Suprapubic skin (tissue), 4 donors: Measurements from ENCODE around the gene GALNT18. TPM values are rescaled to one million over a fixed set of nuclear protein-coding genes. Genes with fewer than 3 reads are reported as not detected.
A peak's percentile ranks its signal among the peaks of the same experiment; 100 is the strongest.

Experiments used
- DNase-seq, 2 donors: peaks; one replicate each; pipeline ENCODE4 v3.0.0-alpha.2; 2019; ENCODE audit warnings: low spot score in 2 of 2
- H3K27ac ChIP-seq: fragments of 200-600 bp; sonication (generic); one replicate; pipeline ENCODE4 v1.5.1; 2019
- H3K27me3 ChIP-seq: fragments of 200-600 bp; sonication (generic); one replicate; pipeline ENCODE4 v1.5.1; 2019
- H3K36me3 ChIP-seq: fragments of 200-600 bp; sonication (generic); one replicate; pipeline ENCODE4 v1.5.1; 2019
- H3K4me1 ChIP-seq: fragments of 200-600 bp; sonication (generic); one replicate; pipeline ENCODE4 v1.5.1; 2019
- H3K4me3 ChIP-seq: fragments of 200-600 bp; sonication (generic); one replicate; pipeline ENCODE4 v1.5.1; 2019; ENCODE audit warnings: mild to moderate bottlenecking
- H3K9me3 ChIP-seq: fragments of 200-600 bp; sonication (generic); one replicate; pipeline ENCODE4 v1.5.1; 2019
- EP300 ChIP-seq: sonication (generic); formaldehyde crosslinking; IDR thresholded peaks from one replicate; pipeline ENCODE4 v1.6.1; 2017; ENCODE audit warnings: antibody characterized with exemption
- POLR2A ChIP-seq, 2 donors: fragments of 450-650 bp; IDR thresholded peaks; one replicate each; pipeline ENCODE4 v1.6.1; 2017; ENCODE audit warnings: antibody characterized with exemption in 2 of 2, mild to moderate bottlenecking in 2 of 2, moderate library complexity in 2 of 2
- POLR2AphosphoS5 ChIP-seq, 3 donors: sonication (generic); formaldehyde crosslinking; IDR thresholded peaks; one replicate each; pipeline ENCODE4 v1.6.1; 2017; ENCODE audit warnings: antibody characterized with exemption in 3 of 3
- WGBS: methylation state at CpG from one replicate; pipeline ENCODE4 v1.1.5; 2018; 5-methylcytosine and 5-hydroxymethylcytosine counted together
- total RNA-seq, 4 donors: library from RNA; depleted of rRNA; stranded (reverse); fragments of >200 nt; gene quantifications; one replicate each; pipeline ENCODE4 v1.1.0, GENCODE V29; 2016
- TF ChIP-seq, protein P1 (sequence below), 2 donors: fragments of 200-600 bp in 1 of 2; fragments of 450-650 bp in 1 of 2; sonication (generic) in 1 of 2; IDR thresholded peaks; one replicate each; pipeline ENCODE4 v1.5.1; 2016 to 2019; ENCODE audit warnings: antibody characterized with exemption in 2 of 2, mild to moderate bottlenecking in 1 of 2, moderate library complexity in 1 of 2

Gene GALNT18
- total RNA-seq, 4 donors from 2014 or later: 20.6 to 26.0 (median 23.1) TPM

DNA sequence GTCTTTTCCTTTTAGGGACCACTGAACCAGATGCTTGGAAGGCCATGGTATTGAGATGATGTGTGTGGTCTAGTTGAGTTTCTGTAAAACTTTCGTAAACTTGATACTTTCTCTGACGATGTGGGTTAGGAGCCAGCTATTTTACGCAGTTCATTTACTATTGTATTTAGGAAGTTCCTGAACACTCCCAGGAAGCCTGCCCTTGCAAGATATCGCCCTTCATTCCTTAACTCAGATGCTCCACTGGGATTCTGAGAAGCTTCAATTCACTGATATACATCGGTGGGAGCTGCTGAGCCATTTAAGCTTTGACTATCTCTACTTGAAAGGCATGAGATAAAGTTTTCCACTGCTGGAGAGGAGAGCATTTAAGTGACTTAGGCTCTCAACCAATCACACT is 390.0 kb downstream of the GALNT18 start:
- DNase-seq: no peak
- H3K4me1 ChIP-seq: no peaks in the 10 kb centered on the region
- TF ChIP-seq EP300: no peak
- no peak for TF ChIP-seq POLR2A (IDR thresholded peaks at IDR 0.05)
- TF ChIP-seq POLR2AphosphoS5 (IDR thresholded peaks at IDR 0.05): no peak
- TF ChIP-seq, protein P1, sequence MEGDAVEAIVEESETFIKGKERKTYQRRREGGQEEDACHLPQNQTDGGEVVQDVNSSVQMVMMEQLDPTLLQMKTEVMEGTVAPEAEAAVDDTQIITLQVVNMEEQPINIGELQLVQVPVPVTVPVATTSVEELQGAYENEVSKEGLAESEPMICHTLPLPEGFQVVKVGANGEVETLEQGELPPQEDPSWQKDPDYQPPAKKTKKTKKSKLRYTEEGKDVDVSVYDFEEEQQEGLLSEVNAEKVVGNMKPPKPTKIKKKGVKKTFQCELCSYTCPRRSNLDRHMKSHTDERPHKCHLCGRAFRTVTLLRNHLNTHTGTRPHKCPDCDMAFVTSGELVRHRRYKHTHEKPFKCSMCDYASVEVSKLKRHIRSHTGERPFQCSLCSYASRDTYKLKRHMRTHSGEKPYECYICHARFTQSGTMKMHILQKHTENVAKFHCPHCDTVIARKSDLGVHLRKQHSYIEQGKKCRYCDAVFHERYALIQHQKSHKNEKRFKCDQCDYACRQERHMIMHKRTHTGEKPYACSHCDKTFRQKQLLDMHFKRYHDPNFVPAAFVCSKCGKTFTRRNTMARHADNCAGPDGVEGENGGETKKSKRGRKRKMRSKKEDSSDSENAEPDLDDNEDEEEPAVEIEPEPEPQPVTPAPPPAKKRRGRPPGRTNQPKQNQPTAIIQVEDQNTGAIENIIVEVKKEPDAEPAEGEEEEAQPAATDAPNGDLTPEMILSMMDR (IDR thresholded peaks at IDR 0.05): no peak
- no peak overlapping the region for H3K4me3 ChIP-seq
- H3K27ac ChIP-seq: no peak overlapping the region
- no peaks in the 10 kb centered on the region for H3K9me3 ChIP-seq
- 91% methylated on average over 5 of the region's 5 CpGs for WGBS
- no peaks in the 10 kb centered on the region for H3K36me3 ChIP-seq
- no peaks in the 10 kb centered on the region for H3K27me3 ChIP-seq

GRCh38 chr11:11230802-11231562 is 390.8 kb downstream of the GALNT18 start:
- Histone ChIP-seq H3K9me3 (no peaks in the 10 kb centered on the region), H3K27me3 (no peaks in the 10 kb centered on the region), H3K4me1 (no peaks in the 10 kb centered on the region), H3K36me3 (no peaks in the 10 kb centered on the region), H3K4me3 (no peak overlapping the region), H3K27ac (no peak overlapping the region)
- no peak for TF ChIP-seq EP300
- TF ChIP-seq, protein P1 (IDR thresholded peaks at IDR 0.05): peak in 1 of 2 donors; percentile 33
- 65% methylated on average over 7 of the region's 7 CpGs for WGBS
- no peak for DNase-seq

DNA sequence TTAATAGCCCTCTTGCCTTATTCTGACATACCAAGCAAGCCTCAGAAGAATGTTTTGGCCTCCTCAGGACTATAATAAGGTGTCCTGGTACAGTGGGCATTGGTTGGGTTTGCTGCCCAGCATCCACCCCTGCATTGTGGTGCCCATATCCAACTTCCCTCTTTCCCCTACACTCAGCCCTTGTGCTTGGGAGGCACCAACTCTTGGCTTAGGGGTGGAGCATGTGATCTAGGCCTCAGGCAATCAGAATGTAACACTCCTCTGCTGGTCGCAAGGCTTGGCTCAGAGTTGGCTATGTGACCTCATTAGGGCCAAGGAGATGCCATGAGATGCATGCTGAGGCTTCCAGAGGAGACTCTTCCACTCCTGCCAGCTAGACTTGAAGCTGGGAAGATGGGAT is 391.7 kb downstream of the GALNT18 start:
- no peaks in the 10 kb centered on the region for H3K9me3 ChIP-seq
- 67% methylated on average over 1 of the region's 1 CpG for WGBS
- no peaks in the 10 kb centered on the region for H3K27me3 ChIP-seq
- TF ChIP-seq POLR2AphosphoS5 (IDR thresholded peaks at IDR 0.05): no peak
- TF ChIP-seq POLR2A (IDR thresholded peaks at IDR 0.05): no peak
- TF ChIP-seq, protein P1 (IDR thresholded peaks at IDR 0.05): no peak
- TF ChIP-seq EP300: no peak
- no peak for DNase-seq
- H3K4me1 ChIP-seq: no peaks in the 10 kb centered on the region
- no peaks in the 10 kb centered on the region for H3K36me3 ChIP-seq
- no peak overlapping the region for H3K27ac ChIP-seq
- no peak overlapping the region for H3K4me3 ChIP-seq

DNA sequence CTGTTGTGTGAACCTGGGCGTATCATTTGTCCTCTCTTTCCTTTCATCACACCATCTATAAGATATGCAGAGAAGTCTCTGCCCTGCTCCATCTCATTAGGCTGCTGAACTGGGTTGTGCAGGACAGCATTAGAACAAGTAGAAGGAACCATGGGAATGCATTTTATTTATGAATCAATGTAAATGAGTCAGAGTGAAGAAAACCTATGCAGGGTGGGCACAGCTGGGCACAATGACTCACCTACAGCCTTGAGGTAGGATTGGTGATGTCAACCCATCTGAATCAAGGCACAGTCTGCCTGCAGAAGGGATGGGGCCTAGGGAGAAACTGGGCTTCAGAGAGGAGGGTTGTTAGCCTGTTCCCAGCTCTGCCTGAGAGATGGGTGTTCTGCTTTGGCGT is 392.2 kb downstream of the GALNT18 start:
- Histone ChIP-seq H3K4me1 (no peaks in the 10 kb centered on the region), H3K36me3 (no peaks in the 10 kb centered on the region), H3K27me3 (no peaks in the 10 kb centered on the region), H3K4me3 (no peak overlapping the region), H3K27ac (no peak overlapping the region), H3K9me3 (no peaks in the 10 kb centered on the region)
- 94% methylated on average over 2 of the region's 2 CpGs for WGBS
- DNase-seq: no peak
- TF ChIP-seq EP300: no peak
- no peak for TF ChIP-seq POLR2AphosphoS5 (IDR thresholded peaks at IDR 0.05)
- TF ChIP-seq, protein P1 (IDR thresholded peaks at IDR 0.05): no peak
- TF ChIP-seq POLR2A (IDR thresholded peaks at IDR 0.05): no peak

DNA sequence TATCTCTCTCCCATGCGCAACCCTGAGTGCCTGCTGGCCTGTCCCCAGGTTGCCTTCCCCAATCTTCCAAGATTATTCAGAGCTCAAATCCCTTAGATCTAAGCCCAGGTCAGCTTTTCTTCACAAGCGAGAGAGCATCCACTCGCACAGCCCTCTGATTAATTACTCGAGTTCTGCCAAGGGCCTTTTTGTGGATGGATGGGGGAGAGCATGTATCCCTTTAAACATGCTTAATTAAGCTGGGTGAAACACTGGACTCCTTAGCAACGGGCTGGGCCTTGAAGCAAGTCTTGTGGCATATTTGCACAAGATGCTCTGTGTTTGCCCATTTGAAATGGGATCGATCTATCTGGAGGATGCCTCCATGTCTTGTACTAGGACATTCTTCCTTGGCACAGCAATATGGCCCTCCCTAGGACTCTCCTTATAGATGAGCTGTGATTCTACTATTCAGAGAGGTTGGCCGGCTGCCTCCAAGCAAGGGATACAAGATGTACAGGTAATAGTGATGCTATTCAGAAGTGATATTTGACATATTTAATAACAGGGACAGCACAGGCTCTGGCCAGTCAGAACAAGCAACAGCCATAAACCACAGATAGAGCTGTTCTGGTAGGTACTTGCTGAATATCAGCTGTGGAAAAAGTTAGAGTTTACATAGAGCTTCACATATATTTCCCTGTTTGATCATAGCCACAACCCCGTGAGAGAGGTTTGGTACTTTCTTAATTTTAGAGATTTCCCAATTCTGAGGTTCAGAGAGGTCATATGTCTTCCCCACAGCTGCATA is 394.3 kb downstream of the GALNT18 start:
- Histone ChIP-seq H3K4me3 (no peak overlapping the region), H3K4me1 (no peaks in the 10 kb centered on the region), H3K27ac (no peak overlapping the region), H3K9me3 (no peaks in the 10 kb centered on the region), H3K27me3 (no peaks in the 10 kb centered on the region), H3K36me3 (no peaks in the 10 kb centered on the region)
- WGBS: 92% methylated on average over 7 of the region's 8 CpGs
- no peak for TF ChIP-seq POLR2A (IDR thresholded peaks at IDR 0.05)
- no peak for TF ChIP-seq EP300
- TF ChIP-seq, protein P1 (IDR thresholded peaks at IDR 0.05): no peak
- TF ChIP-seq POLR2AphosphoS5 (IDR thresholded peaks at IDR 0.05): no peak
- no peak for DNase-seq
